Fibroblast of lung (primary cell): ENCODE data around the gene WWC2. TPM values are rescaled to one million over a fixed set of nuclear protein-coding genes. Genes with fewer than 3 reads are reported as not detected.

Source experiments
- DNase-seq, 2 donors: peaks; one replicate each; pipeline versions ENCODE4 v3.0.0 to v3.0.0-alpha.2; 2010; ENCODE audit warnings: low read depth in 2 of 2
- H2AFZ ChIP-seq: 2 replicates; pipeline ENCODE4 v1.5.1; 2012; ENCODE audit warnings: low read length, control low read depth, inconsistent platforms
- H3K27ac ChIP-seq: 2 replicates; pipeline ENCODE4 v1.5.1; 2011; ENCODE audit warnings: low read length, control low read depth; ENCODE audit not compliant: insufficient read depth
- H3K27me3 ChIP-seq: 2 replicates; pipeline ENCODE4 v1.5.1; 2011; ENCODE audit warnings: mild to moderate bottlenecking, low read length; ENCODE audit not compliant: control insufficient read depth, insufficient read depth
- H3K36me3 ChIP-seq: 2 replicates; pipeline ENCODE4 v1.5.1; 2011; ENCODE audit warnings: low read length; ENCODE audit not compliant: control insufficient read depth, insufficient read depth
- H3K4me1 ChIP-seq: 2 replicates; pipeline ENCODE4 v1.5.1; 2011; ENCODE audit warnings: low read length; ENCODE audit not compliant: control insufficient read depth, insufficient read depth; ENCODE audit errors: extremely low read depth
- H3K4me2 ChIP-seq: 2 replicates; pipeline ENCODE4 v1.5.1; 2011; ENCODE audit warnings: low read length, control low read depth; ENCODE audit not compliant: insufficient read depth; ENCODE audit errors: extremely low read depth
- H3K4me3 ChIP-seq, 4 experiments: fragments of 200-600 bp in 1 of 4; sonication (generic) in 1 of 4; replicated peaks in 1 of 4; 2 replicates each; pipeline ENCODE4 v1.5.1; 2011 to 2016; ENCODE audit warnings: low read length in 4 of 4, low read depth in 3 of 4, mild to moderate bottlenecking in 3 of 4, control low read depth in 2 of 4, inconsistent platforms in 1 of 4, mixed read lengths in 1 of 4; ENCODE audit not compliant: insufficient read depth in 1 of 4; ENCODE audit errors: control extremely low read depth in 1 of 4
- H3K79me2 ChIP-seq: 2 replicates; pipeline ENCODE4 v1.5.1; 2012; ENCODE audit warnings: mild to moderate bottlenecking, low read length, inconsistent platforms; ENCODE audit not compliant: control insufficient read depth, insufficient read depth
- H3K9ac ChIP-seq: 2 replicates; pipeline ENCODE4 v1.5.1; 2011; ENCODE audit warnings: mild to moderate bottlenecking, low read length, control low read depth; ENCODE audit not compliant: insufficient read depth
- H3K9me3 ChIP-seq: 2 replicates; pipeline ENCODE4 v1.5.1; 2012; ENCODE audit warnings: low read depth, low read length; ENCODE audit not compliant: control insufficient read depth, insufficient read depth
- H4K20me1 ChIP-seq: 2 replicates; pipeline ENCODE4 v1.5.1; 2011; ENCODE audit warnings: low read length; ENCODE audit not compliant: control insufficient read depth, insufficient read depth; ENCODE audit errors: extremely low read depth
- EZH2 ChIP-seq: IDR thresholded peaks from 2 replicates; pipeline ENCODE4 v1.5.1; 2012; ENCODE audit warnings: low read length, control low read depth, mild to moderate bottlenecking; ENCODE audit errors: missing control alignments
- polyA plus RNA-seq, 2 donors: library from polyadenylated mRNA; depleted of rRNA in 1 of 2; stranded (reverse) in 1 of 2; unstranded in 1 of 2; fragments of >200 nt; gene quantifications; 2 replicates each; pipeline ENCODE4 v1.2.1, GENCODE V29; 2011 to 2012; ENCODE audit warnings: missing spikeins in 1 of 2
- total RNA-seq: library from RNA; depleted of rRNA; stranded (reverse); fragments of >200 nt; gene quantifications from 2 replicates; pipeline ENCODE4 v1.2.1, GENCODE V29; 2014
- TF ChIP-seq, protein P1 (sequence below), 2 donors: IDR thresholded peaks in 1 of 2; conservative IDR thresholded peaks in 1 of 2; 1 replicate in 1 of 2; 2 replicates in 1 of 2; pipeline ENCODE4 v1.5.1; 2011 to 2012; ENCODE audit warnings: low read length in 2 of 2, control low read depth in 1 of 2, inconsistent platforms in 1 of 2, low read depth in 1 of 2, mild to moderate bottlenecking in 1 of 2

Gene WWC2
- total and polyA plus RNA-seq, 2 donors (not counting 1 experiment from before 2014, with no cell fraction given): 31.6 to 34.0 TPM

DNA sequence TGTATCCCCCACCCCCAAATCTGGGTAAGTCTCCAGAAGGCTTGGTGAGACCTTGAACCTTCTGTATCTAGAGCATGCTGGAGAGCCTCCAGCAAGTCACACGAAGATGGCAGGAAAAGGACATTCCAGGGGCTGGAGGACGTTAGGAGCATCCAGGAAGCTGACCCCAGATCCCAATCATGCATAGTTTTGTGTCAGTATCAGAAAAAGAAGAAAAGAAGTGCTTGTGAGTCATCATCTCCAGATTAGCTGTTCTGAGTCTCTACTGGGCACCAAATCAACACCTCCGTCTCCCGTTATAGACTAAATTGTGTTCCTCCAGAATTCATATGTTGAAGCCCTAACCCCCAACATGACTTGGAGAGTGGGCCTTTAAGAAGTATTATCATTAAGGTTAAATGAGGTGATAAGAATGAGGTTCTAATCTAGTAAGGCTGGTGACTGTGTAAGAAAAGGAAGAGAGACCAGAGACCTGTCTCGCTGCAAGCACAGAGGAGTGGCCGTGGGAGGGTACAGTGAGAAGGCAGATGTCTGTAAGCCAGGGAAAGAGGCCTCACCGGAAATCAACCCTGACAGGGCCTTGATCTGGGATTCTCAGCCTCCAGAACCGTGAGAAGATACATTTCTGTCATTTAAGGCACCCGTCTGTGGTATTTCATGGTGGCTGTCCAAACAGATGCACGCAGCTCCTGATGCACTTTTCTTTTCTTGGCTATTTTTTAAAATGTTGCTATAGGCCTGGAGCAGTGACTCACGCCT is 261.3 kb downstream of the WWC2 start:
- Histone ChIP-seq H3K4me2 (no peak overlapping the region), H3K9me3 (no peaks in the 10 kb centered on the region), H2AFZ (no peak overlapping the region), H3K79me2 (no peaks in the 10 kb centered on the region), H3K36me3 (no peaks in the 10 kb centered on the region), H4K20me1 (no peaks in the 10 kb centered on the region), H3K27me3 (no peaks in the 10 kb centered on the region), H3K4me3 (no peak overlapping the region), H3K4me1 (peaks cover 13% of the 10 kb centered on the region), H3K27ac (no peak overlapping the region), H3K9ac (no peak overlapping the region)
- DNase-seq: peak in 1 of 2 donors; percentile 81
- TF ChIP-seq, protein P1, sequence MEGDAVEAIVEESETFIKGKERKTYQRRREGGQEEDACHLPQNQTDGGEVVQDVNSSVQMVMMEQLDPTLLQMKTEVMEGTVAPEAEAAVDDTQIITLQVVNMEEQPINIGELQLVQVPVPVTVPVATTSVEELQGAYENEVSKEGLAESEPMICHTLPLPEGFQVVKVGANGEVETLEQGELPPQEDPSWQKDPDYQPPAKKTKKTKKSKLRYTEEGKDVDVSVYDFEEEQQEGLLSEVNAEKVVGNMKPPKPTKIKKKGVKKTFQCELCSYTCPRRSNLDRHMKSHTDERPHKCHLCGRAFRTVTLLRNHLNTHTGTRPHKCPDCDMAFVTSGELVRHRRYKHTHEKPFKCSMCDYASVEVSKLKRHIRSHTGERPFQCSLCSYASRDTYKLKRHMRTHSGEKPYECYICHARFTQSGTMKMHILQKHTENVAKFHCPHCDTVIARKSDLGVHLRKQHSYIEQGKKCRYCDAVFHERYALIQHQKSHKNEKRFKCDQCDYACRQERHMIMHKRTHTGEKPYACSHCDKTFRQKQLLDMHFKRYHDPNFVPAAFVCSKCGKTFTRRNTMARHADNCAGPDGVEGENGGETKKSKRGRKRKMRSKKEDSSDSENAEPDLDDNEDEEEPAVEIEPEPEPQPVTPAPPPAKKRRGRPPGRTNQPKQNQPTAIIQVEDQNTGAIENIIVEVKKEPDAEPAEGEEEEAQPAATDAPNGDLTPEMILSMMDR (conservative IDR thresholded peaks at IDR 0.05 in 1 of 2, IDR thresholded peaks at IDR 0.05 in 1 of 2; ENCODE audit: low read depth in 1 of 2, low read length in 2 of 2): no peak
- TF ChIP-seq EZH2: no peak

DNA sequence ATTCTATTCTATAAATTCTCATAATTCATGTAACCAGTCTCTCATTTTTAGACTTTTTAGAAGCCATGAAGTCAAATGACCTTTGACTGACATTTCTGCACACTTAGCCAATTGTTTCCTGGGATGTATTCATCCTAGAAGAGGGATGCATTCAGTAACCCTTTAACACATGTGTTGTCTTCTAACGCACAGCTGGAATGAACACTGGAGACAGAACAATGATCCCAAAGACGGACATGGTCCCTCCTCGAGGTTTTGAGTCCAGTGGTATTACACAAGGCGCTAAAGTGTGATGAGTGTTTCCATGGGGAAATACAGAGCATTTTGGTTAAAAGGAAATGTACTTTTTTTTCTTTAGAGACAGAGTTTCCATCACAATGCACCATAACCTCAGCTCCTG is 263.0 kb downstream of the WWC2 start:
- Histone ChIP-seq H2AFZ (no peak overlapping the region), H3K4me2 (no peak overlapping the region), H3K27ac (no peak overlapping the region), H3K9ac (no peak overlapping the region), H3K27me3 (no peaks in the 10 kb centered on the region), H3K36me3 (no peaks in the 10 kb centered on the region), H3K4me3 (no peak overlapping the region), H3K4me1 (peaks cover 9% of the 10 kb centered on the region), H4K20me1 (no peaks in the 10 kb centered on the region), H3K9me3 (no peaks in the 10 kb centered on the region), H3K79me2 (no peaks in the 10 kb centered on the region)
- TF ChIP-seq, protein P1 (conservative IDR thresholded peaks at IDR 0.05 in 1 of 2, IDR thresholded peaks at IDR 0.05 in 1 of 2; ENCODE audit: low read depth in 1 of 2, low read length in 2 of 2): no peak
- no peak for TF ChIP-seq EZH2
- no peak for DNase-seq

- H4K20me1 ChIP-seq: no peaks in the 10 kb centered on the region
- TF ChIP-seq, protein P1 (conservative IDR thresholded peaks at IDR 0.05 in 1 of 2, IDR thresholded peaks at IDR 0.05 in 1 of 2; ENCODE audit: low read depth in 1 of 2, low read length in 2 of 2): peak in 1 of 2 donors; percentile 22
- no peak for TF ChIP-seq EZH2
- no peak overlapping the region for H3K4me2 ChIP-seq
- no peak overlapping the region for H3K27ac ChIP-seq
- peak in 1 of 2 donors; percentile 52 for DNase-seq
- no peaks in the 10 kb centered on the region for H3K79me2 ChIP-seq
- H3K9me3 ChIP-seq: no peaks in the 10 kb centered on the region
- H3K27me3 ChIP-seq: no peaks in the 10 kb centered on the region
- no peak overlapping the region for H3K9ac ChIP-seq
- no peaks in the 10 kb centered on the region for H3K36me3 ChIP-seq
- no peak overlapping the region for H3K4me3 ChIP-seq
- peaks cover 9% of the 10 kb centered on the region for H3K4me1 ChIP-seq
- H2AFZ ChIP-seq: no peak overlapping the region
Measured at GRCh38 chr4:183362916-183363542, 264.0 kb downstream of the WWC2 start.
